Measurements from ENCODE around the gene RBM41. TPM values are rescaled to one million over a fixed set of nuclear protein-coding genes. Genes with fewer than 3 reads are reported as not detected.

RBM41 gene
- total and polyA plus RNA-seq, 10 donors: 2.3 to 26.4 (median 18.4) TPM

GRCh38 chrX:107050195-107050709 lies 68.4 kb downstream of the RBM41 start:
- Histone ChIP-seq H3K27me3 (replicated peaks in 1 of 7) (peaks cover 0 to 20% (median 0%) of the 10 kb centered on the region in 7 donors), H3K27ac (no peak overlapping the region), H3K9me3 (peaks cover 0 to 9% (median 0%) of the 10 kb centered on the region in 8 donors), H3K36me3 (no peaks in the 10 kb centered on the region), H3K4me1 (no peaks in the 10 kb centered on the region), H3K4me3 (no peak overlapping the region)
- WGBS, 5 donors: 48 to 74% (median 71%) methylated on average over 3 to 6 of the region's 6 CpGs
- TF ChIP-seq POLR2A (IDR thresholded peaks at IDR 0.05) (no peak), POLR2AphosphoS5 (IDR thresholded peaks at IDR 0.05) (no peak)
- TF ChIP-seq, protein P1, sequence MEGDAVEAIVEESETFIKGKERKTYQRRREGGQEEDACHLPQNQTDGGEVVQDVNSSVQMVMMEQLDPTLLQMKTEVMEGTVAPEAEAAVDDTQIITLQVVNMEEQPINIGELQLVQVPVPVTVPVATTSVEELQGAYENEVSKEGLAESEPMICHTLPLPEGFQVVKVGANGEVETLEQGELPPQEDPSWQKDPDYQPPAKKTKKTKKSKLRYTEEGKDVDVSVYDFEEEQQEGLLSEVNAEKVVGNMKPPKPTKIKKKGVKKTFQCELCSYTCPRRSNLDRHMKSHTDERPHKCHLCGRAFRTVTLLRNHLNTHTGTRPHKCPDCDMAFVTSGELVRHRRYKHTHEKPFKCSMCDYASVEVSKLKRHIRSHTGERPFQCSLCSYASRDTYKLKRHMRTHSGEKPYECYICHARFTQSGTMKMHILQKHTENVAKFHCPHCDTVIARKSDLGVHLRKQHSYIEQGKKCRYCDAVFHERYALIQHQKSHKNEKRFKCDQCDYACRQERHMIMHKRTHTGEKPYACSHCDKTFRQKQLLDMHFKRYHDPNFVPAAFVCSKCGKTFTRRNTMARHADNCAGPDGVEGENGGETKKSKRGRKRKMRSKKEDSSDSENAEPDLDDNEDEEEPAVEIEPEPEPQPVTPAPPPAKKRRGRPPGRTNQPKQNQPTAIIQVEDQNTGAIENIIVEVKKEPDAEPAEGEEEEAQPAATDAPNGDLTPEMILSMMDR (IDR thresholded peaks at IDR 0.05 in 8 of 11, conservative IDR thresholded peaks at IDR 0.05 in 3 of 11): no peak
- intact Hi-C loops (cut with DNase I; ENCODE audit: low total_unique reads): no loop called here
- DNase-seq: no peak

- Histone ChIP-seq H3K4me3 (no peak overlapping the region), H3K36me3 (no peaks in the 10 kb centered on the region), H3K27ac (no peak overlapping the region), H3K9me3 (peaks cover 0 to 3% (median 0%) of the 10 kb centered on the region in 8 donors), H3K27me3 (replicated peaks in 1 of 7) (peaks cover 0 to 20% (median 0%) of the 10 kb centered on the region in 7 donors), H3K4me1 (no peaks in the 10 kb centered on the region)
- DNase-seq: no peak
- TF ChIP-seq POLR2A (IDR thresholded peaks at IDR 0.05) (no peak), POLR2AphosphoS5 (IDR thresholded peaks at IDR 0.05) (no peak)
- TF ChIP-seq, protein P1 (IDR thresholded peaks at IDR 0.05 in 8 of 11, conservative IDR thresholded peaks at IDR 0.05 in 3 of 11): no peak
- 45 to 88% (median 76%) methylated on average over 1 of the region's 1 CpG for WGBS, 5 donors
- intact Hi-C loops (cut with DNase I; ENCODE audit: low total_unique reads): no loop called here
Observed at GRCh38 chrX:107047622-107048021, 71.0 kb downstream of the RBM41 start.

- no peaks in the 10 kb centered on the region for H3K4me1 ChIP-seq
- TF ChIP-seq POLR2AphosphoS5 (IDR thresholded peaks at IDR 0.05): no peak
- no peak for TF ChIP-seq POLR2A (IDR thresholded peaks at IDR 0.05)
- H3K4me3 ChIP-seq: no peak overlapping the region
- H3K36me3 ChIP-seq: no peaks in the 10 kb centered on the region
- intact Hi-C loops (cut with DNase I; ENCODE audit: low total_unique reads): no loop called here
- no peak overlapping the region for H3K27ac ChIP-seq
- H3K9me3 ChIP-seq: no peaks in the 10 kb centered on the region
- no peak for DNase-seq
- H3K27me3 ChIP-seq (replicated peaks in 1 of 7): peaks cover 0 to 11% (median 0%) of the 10 kb centered on the region in 7 donors
- WGBS, 5 donors: 35 to 75% (median 60%) methylated on average over 1 of the region's 1 CpG
Observed at GRCh38 chrX:107029752-107030151, 88.9 kb downstream of the RBM41 start.

GRCh38 chrX:107025545-107025944 lies 93.1 kb downstream of the RBM41 start:
- 25 to 53% (median 36%) methylated on average over 2 of the region's 2 CpGs for WGBS, 5 donors
- no peak overlapping the region for H3K27ac ChIP-seq
- H3K36me3 ChIP-seq: no peaks in the 10 kb centered on the region
- no peak for DNase-seq
- H3K9me3 ChIP-seq: no peaks in the 10 kb centered on the region
- peaks cover 0 to 8% (median 0%) of the 10 kb centered on the region in 7 donors for H3K27me3 ChIP-seq (replicated peaks in 1 of 7)
- intact Hi-C loops (cut with DNase I; ENCODE audit: low total_unique reads): no loop called here
- no peak overlapping the region for H3K4me3 ChIP-seq
- TF ChIP-seq POLR2A (IDR thresholded peaks at IDR 0.05): no peak
- TF ChIP-seq, protein P1 (IDR thresholded peaks at IDR 0.05 in 8 of 11, conservative IDR thresholded peaks at IDR 0.05 in 3 of 11): peak in 2 of 11 experiments; percentile 19 to 21
- no peak for TF ChIP-seq POLR2AphosphoS5 (IDR thresholded peaks at IDR 0.05)
- H3K4me1 ChIP-seq: no peaks in the 10 kb centered on the region
